ENCODE measurements around the gene ZCCHC9.

DNA sequence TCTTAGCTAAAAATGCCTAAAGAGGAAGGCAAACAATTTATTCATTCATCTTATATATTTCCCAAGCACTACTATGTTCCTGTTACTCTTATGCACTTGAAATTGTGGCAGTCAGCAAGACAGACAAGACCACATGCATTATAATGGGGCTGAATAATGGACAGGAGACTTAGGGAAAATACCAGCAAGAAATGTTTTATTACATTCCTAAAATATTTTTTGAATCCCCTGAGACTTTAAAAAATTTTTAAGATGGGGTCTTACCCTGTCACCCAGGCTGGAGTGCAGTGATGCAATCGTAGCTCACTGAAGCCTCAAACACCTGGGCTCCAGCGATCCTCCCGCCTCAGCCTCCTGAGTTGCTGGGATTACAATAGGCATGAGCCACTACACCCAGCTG is 13.2 kb downstream of the ZCCHC9 start:
- TF ChIP-seq, protein P1, sequence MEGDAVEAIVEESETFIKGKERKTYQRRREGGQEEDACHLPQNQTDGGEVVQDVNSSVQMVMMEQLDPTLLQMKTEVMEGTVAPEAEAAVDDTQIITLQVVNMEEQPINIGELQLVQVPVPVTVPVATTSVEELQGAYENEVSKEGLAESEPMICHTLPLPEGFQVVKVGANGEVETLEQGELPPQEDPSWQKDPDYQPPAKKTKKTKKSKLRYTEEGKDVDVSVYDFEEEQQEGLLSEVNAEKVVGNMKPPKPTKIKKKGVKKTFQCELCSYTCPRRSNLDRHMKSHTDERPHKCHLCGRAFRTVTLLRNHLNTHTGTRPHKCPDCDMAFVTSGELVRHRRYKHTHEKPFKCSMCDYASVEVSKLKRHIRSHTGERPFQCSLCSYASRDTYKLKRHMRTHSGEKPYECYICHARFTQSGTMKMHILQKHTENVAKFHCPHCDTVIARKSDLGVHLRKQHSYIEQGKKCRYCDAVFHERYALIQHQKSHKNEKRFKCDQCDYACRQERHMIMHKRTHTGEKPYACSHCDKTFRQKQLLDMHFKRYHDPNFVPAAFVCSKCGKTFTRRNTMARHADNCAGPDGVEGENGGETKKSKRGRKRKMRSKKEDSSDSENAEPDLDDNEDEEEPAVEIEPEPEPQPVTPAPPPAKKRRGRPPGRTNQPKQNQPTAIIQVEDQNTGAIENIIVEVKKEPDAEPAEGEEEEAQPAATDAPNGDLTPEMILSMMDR (conservative IDR thresholded peaks at IDR 0.05; ENCODE audit: low read depth, low read length) = no peak
- no peak for TF ChIP-seq EZH2 (IDR thresholded peaks at IDR 0.05; ENCODE audit: borderline replicate concordance, low read depth, low read length, poor library complexity, severe bottlenecking)
